HEK293T (cell line): ENCODE data around the gene SYPL2.
"Not testable (repeated sequence)": the region's sequence is repeated elsewhere in the genome, so short reads cannot be mapped to it uniquely, and the experiment has no call there.

Source experiments
- CTCF ChIA-PET: fragments of 350-600 bp; formaldehyde crosslinking; extraction: SDS; loops from one replicate; lab custom pipeline; 2021; ENCODE audit warnings: antibody characterized with exemption, inconsistent platforms; lab: Yijun Ruan, JAX
- POLR2A ChIA-PET: fragments of 350-600 bp; formaldehyde crosslinking; extraction: SDS; loops from one replicate; lab custom pipeline; 2020; ENCODE audit warnings: antibody characterized with exemption, inconsistent platforms; lab: Yijun Ruan, JAX
- DNase-seq: peaks from one replicate; pipeline ENCODE4 v3.0.0; 2012; ENCODE audit warnings: mixed read lengths; ENCODE audit errors: extremely low spot score
- ARNT ChIP-seq: fragments of 450-650 bp; IDR thresholded peaks from 2 replicates; pipeline ENCODE4 v1.6.1; 2017; ENCODE audit warnings: mild to moderate bottlenecking
- BHLHE40 ChIP-seq: fragments of 450-650 bp; IDR thresholded peaks from 2 replicates; pipeline ENCODE4 v1.6.1; 2016; ENCODE audit warnings: mild to moderate bottlenecking, moderate library complexity, borderline replicate concordance
- CTBP1 ChIP-seq: fragments of 450-650 bp; IDR thresholded peaks from 2 replicates; pipeline ENCODE4 v1.6.1; 2016; ENCODE audit warnings: borderline replicate concordance
- ELF4 ChIP-seq: fragments of 450-650 bp; IDR thresholded peaks from 2 replicates; pipeline ENCODE4 v1.6.1; 2017; ENCODE audit warnings: antibody characterized with exemption
- FOXA1 ChIP-seq: fragments of 450-650 bp; IDR thresholded peaks from 2 replicates; pipeline ENCODE4 v1.6.1; 2016; ENCODE audit warnings: mild to moderate bottlenecking
- FOXK2 ChIP-seq: fragments of 450-650 bp; IDR thresholded peaks from 2 replicates; pipeline ENCODE4 v1.6.1; 2016; ENCODE audit warnings: mild to moderate bottlenecking
- FOXM1 ChIP-seq: fragments of 450-650 bp; IDR thresholded peaks from 2 replicates; pipeline ENCODE4 v1.6.1; 2017; ENCODE audit warnings: mild to moderate bottlenecking, borderline replicate concordance
- HDGF ChIP-seq: fragments of 450-650 bp; IDR thresholded peaks from 2 replicates; pipeline ENCODE4 v1.6.1; 2017; ENCODE audit warnings: antibody characterized with exemption, borderline replicate concordance
- L3MBTL2 ChIP-seq: fragments of 450-650 bp; conservative IDR thresholded peaks from 2 replicates; pipeline ENCODE4 v1.6.1; 2016; ENCODE audit warnings: mild to moderate bottlenecking
- LEF1 ChIP-seq: fragments of 450-650 bp; IDR thresholded peaks from 2 replicates; pipeline ENCODE4 v1.6.1; 2017; ENCODE audit warnings: mild to moderate bottlenecking, borderline replicate concordance
- NFRKB ChIP-seq: fragments of 450-650 bp; IDR thresholded peaks from 2 replicates; pipeline ENCODE4 v1.6.1; 2016; ENCODE audit warnings: mild to moderate bottlenecking, moderate library complexity
- SP1 ChIP-seq: fragments of 450-650 bp; IDR thresholded peaks from 2 replicates; pipeline ENCODE4 v1.6.1; 2017
- SUZ12 ChIP-seq: fragments of 450-650 bp; IDR thresholded peaks from 2 replicates; pipeline ENCODE4 v1.6.1; 2016; ENCODE audit warnings: mild to moderate bottlenecking
- TARDBP ChIP-seq: fragments of 450-650 bp; IDR thresholded peaks from 2 replicates; pipeline ENCODE4 v1.6.1; 2016
- ZNF384 ChIP-seq: fragments of 450-650 bp; IDR thresholded peaks from 2 replicates; pipeline ENCODE4 v1.6.1; 2016
- TF ChIP-seq, protein P1 (sequence below): fragments of 450-650 bp; IDR thresholded peaks from 2 replicates; pipeline ENCODE4 v1.6.1; 2016

The SYPL2 gene

DNA sequence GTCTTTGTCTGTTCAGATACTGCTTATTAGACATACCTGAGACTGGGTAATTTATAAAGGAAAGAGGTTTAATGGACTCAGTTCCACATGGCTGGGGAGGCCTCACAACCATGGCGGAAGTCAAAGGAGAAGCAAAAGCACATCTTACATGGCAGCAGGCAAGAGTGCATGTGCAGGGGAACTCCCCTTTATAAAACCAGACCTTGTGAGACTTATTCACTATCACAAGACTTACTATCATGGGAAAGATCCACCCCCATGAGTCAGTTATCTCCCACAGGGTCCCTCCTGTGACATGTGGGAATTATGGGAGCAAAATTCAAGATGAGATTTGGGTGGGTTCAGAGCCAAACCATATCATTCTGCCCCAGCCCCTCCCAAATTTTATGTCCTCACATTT is 33.0 kb upstream of the SYPL2 start:
- no peak for DNase-seq
- TF ChIP-seq, protein P1, sequence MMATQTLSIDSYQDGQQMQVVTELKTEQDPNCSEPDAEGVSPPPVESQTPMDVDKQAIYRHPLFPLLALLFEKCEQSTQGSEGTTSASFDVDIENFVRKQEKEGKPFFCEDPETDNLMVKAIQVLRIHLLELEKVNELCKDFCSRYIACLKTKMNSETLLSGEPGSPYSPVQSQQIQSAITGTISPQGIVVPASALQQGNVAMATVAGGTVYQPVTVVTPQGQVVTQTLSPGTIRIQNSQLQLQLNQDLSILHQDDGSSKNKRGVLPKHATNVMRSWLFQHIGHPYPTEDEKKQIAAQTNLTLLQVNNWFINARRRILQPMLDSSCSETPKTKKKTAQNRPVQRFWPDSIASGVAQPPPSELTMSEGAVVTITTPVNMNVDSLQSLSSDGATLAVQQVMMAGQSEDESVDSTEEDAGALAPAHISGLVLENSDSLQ, result no peak
- no peak for TF ChIP-seq ARNT
- no peak for TF ChIP-seq NFRKB
- no peak for TF ChIP-seq SP1
- TF ChIP-seq ZNF384, result no peak
- TF ChIP-seq HDGF, result no peak
- TF ChIP-seq FOXM1, result no peak
- no peak for TF ChIP-seq FOXK2
- no peak for TF ChIP-seq FOXA1
- TF ChIP-seq LEF1, result no peak
- no peak for TF ChIP-seq BHLHE40
- no peak for TF ChIP-seq CTBP1
- TF ChIP-seq TARDBP, result no peak
- TF ChIP-seq L3MBTL2, result no peak
- TF ChIP-seq SUZ12, result no peak
- no peak for TF ChIP-seq ELF4
- CTCF ChIA-PET, result no interaction called here
- POLR2A ChIA-PET, result no interaction called here

DNA sequence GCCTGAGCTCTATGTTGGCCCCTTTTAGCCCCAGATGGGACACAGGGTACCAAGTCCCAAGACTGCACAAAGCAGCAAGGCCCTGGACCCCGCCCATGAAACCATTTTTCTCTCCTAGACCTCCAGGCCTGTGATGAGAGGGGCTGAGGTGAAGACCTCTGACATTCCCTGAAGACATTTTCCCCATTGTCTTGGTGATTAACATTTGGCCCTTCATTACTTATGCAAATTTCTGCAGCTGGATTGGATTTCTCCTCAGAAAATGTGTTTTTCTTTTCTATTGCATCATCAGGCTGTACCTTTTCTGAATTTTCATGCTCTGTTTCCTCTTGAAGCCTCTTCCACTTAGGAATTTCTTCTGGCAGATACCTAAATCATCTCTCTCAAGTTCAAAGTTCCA is 31.9 kb upstream of the SYPL2 start:
- TF ChIP-seq LEF1, result no peak
- no peak for TF ChIP-seq FOXM1
- TF ChIP-seq ZNF384, result no peak
- TF ChIP-seq ELF4, result no peak
- ChIA-PET POLR2A (interaction anchor here (2.1 kb wide), 1 partner anchor 9 kb away, joined by 6 read pairs; the partner anchor contains the start of gene PSMA5), CTCF (no interaction called here)
- no peak for DNase-seq

DNA sequence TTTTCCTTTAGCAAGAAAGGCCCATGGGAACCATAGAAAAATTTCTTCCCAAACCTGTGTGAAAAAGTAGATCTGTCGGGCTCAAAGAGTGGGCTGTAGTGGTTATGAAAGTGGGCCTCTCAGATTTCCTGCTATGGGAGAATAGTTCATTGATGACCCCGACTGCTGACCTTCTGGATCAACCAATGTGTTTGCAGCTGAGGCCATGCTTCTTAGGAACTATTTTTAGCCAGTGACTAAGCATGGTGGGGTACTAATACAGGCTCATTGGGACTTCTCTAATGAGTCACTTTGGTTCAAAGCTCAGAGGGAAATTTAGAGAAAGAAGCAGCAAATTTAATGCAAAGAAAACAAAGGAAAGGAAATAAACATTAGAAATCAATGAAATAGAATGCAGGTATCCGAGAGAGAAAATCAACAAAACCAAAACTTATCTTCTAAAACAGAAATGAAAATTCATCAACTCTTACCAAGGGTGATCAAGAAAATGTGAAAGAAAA is 27.5 kb upstream of the SYPL2 start:
- no peak for TF ChIP-seq ARNT
- TF ChIP-seq TARDBP, result no peak
- TF ChIP-seq, protein P1, result no peak
- no peak for TF ChIP-seq FOXM1
- no peak for TF ChIP-seq FOXA1
- no peak for TF ChIP-seq L3MBTL2
- no peak for TF ChIP-seq BHLHE40
- TF ChIP-seq SUZ12, result no peak
- no peak for TF ChIP-seq HDGF
- no peak for TF ChIP-seq NFRKB
- TF ChIP-seq LEF1, result no peak
- POLR2A ChIA-PET, result no interaction called here
- no peak for DNase-seq
- CTCF ChIA-PET, result no interaction called here

DNA sequence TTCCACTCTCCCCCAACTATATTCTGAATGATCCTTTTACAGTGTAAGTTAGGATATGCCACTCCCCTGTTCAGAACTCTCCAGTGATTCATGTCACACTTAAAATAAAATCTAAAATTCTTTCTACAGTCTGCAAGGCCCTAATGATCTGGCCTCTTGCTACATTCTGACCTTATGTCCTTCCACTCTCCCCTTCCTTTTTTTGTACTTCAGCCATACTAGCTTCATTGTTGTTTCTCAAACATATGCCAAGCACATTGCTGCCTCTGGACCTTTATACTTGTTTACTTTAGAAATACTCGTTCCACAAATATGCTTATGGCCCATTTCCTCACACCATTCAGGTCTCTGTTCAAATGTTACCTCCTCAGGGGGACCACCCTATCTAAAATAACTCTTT is 25.3 kb upstream of the SYPL2 start:
- ChIA-PET CTCF (no interaction called here), POLR2A (no interaction called here)
- no peak for DNase-seq
- TF ChIP-seq ZNF384, result no peak
- TF ChIP-seq SUZ12, result no peak
- TF ChIP-seq SP1, result no peak
- TF ChIP-seq FOXK2, result no peak
- no peak for TF ChIP-seq ARNT
- TF ChIP-seq TARDBP, result no peak
- TF ChIP-seq BHLHE40, result no peak
- TF ChIP-seq CTBP1, result no peak
- no peak for TF ChIP-seq FOXA1
- TF ChIP-seq NFRKB, result no peak
- TF ChIP-seq, protein P1, result no peak
- TF ChIP-seq LEF1, result no peak
- no peak for TF ChIP-seq ELF4
- no peak for TF ChIP-seq L3MBTL2
- TF ChIP-seq FOXM1, result no peak
- no peak for TF ChIP-seq HDGF

DNA sequence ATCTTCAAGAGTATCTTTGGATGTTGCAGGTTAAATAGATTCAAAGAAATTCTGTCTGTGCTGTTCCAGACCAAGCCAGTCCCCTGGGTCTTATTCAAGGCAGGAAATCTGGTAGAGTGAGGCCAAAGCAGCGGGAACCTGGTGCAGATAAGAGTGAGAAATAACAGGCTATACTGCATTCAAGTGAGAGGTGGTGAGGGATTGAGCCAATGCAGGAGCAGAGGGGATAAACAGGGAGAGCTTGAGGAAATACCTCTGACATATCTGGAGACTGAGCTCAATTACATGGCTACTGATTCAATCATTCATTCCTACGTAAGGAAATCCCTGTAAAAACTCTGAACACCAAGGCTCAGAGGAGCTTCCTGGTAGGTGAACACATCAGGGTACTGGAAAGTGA is 22.9 kb upstream of the SYPL2 start:
- POLR2A ChIA-PET, result interaction anchor here (1.0 kb wide), 1 partner anchor 18 kb away, joined by 4 read pairs; the partner anchor contains the start of gene PSMA5
- TF ChIP-seq FOXA1 (no peak), BHLHE40 (no peak), LEF1 (no peak), ELF4 (no peak), ZNF384 (no peak), FOXM1 (no peak), ARNT (no peak), SUZ12 (no peak), CTBP1 (no peak), FOXK2 (no peak), TARDBP (no peak), NFRKB (no peak), L3MBTL2 (no peak)
- TF ChIP-seq, protein P1, result no peak
- CTCF ChIA-PET, result interaction anchor here (1.1 to 1.3 kb wide), 2 partner anchors 10 to 89 kb away, joined by 3 read pairs; no protein-coding TSS in a partner anchor
- no peak for DNase-seq

DNA sequence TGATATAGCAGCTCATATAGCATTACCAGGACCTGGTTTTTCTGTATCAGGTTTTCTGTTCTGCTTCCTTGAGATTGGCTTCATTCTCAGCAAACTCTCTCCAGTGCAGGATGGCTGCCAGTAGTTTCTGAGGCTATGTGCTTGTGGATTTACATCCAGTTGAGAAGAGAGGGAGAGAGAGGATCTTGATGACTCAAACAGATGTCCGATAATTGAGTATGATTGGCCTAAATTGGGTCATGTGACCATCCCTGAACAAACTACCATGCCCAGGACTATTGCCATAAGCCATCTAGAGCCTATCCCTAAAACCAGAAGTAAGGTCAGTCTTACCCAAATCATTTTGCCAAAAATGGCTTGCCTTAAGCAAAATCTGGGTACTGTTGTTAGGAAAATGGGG is 22.0 kb upstream of the SYPL2 start:
- TF ChIP-seq ZNF384, result no peak
- no peak for TF ChIP-seq FOXK2
- no peak for TF ChIP-seq FOXA1
- TF ChIP-seq CTBP1, result no peak
- TF ChIP-seq SP1, result no peak
- no peak for TF ChIP-seq HDGF
- TF ChIP-seq FOXM1, result no peak
- TF ChIP-seq L3MBTL2, result no peak
- TF ChIP-seq NFRKB, result no peak
- no peak for TF ChIP-seq SUZ12
- TF ChIP-seq ELF4, result no peak
- no peak for TF ChIP-seq LEF1
- TF ChIP-seq BHLHE40, result no peak
- TF ChIP-seq ARNT, result no peak
- no peak for TF ChIP-seq TARDBP
- TF ChIP-seq, protein P1, result no peak
- ChIA-PET CTCF (interaction anchor here (1.3 kb wide), 1 partner anchor 9 kb away, joined by 3 read pairs; no protein-coding TSS in a partner anchor), POLR2A (interaction anchor here (1.0 kb wide), 1 partner anchor 19 kb away, joined by 4 read pairs; the partner anchor contains the start of gene PSMA5)
- DNase-seq, result no peak

DNA sequence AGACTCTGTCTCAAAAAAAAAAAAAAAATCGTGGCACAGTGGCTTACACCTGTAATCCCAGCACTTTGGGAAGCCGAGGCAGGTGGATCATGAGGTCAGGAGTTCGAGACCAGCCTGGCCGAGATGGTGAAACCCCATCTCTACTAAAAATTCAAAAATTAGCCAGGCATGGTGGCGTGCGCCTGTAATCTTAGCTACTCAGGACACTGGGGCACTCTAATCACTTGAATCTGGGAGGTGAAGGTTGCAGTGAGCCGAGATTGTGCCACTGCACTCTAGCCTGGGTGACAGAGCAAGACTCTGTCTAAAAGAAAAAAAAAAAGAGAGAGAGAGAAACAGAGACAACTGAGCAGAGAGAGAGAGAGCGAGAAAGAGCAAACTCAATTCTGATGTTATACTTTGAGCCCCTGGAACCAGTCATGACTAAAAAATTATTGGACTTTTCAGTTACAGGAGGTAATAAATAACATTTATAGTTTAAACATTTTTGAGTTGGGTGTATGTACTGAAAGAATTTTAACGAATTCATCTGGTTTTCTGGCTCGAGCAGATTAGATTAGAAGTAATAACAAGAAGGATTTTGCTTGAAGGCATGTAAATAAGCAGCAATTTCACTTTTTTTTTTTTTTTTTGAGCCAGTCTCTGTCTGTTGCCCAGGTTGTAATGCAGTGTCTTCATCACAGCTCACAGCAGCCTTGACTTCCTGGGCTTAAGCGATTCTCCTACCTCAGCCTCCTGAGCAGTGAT is 20.2 kb upstream of the SYPL2 start:
- CTCF ChIA-PET, DNase-seq, POLR2A ChIA-PET: not testable (repeated sequence)
